Caco-2 (cell line): Measurements from ENCODE around the gene RAB40B. TPM values are rescaled to one million over a fixed set of nuclear protein-coding genes. Genes with fewer than 3 reads are reported as not detected.

Source experiments
- BruUV-seq: library from RNA; stranded (reverse); fragments of 400-500 nt; replicated peaks from 2 replicates; lab custom pipeline; 2021; lab: Mats Ljungman, UMichigan
- CTCF ChIA-PET: fragments of 300-600 bp; sonication (Branson Sonifier 250); formaldehyde crosslinking; loops from one replicate; lab custom pipeline; 2022; ENCODE audit warnings: antibody characterized with exemption; lab: Charles Lee
- POLR2A ChIA-PET: fragments of 300-600 bp; sonication (Branson Sonifier 250); formaldehyde crosslinking; loops from one replicate; lab custom pipeline; 2022; ENCODE audit warnings: antibody characterized with exemption; lab: Charles Lee
- DNase-seq, 2 experiments: peaks; one replicate each; pipeline versions ENCODE4 v3.0.0 to v3.0.0-alpha.2; 2020 to 2022
- H3K27me3 ChIP-seq: replicated peaks from 2 replicates; pipeline ENCODE4 v1.6.0; 2011; ENCODE audit warnings: low read length; ENCODE audit not compliant: control insufficient read depth, insufficient read depth
- H3K36me3 ChIP-seq: 2 replicates; pipeline ENCODE4 v1.5.1; 2011; ENCODE audit warnings: low read length; ENCODE audit not compliant: control insufficient read depth, insufficient read depth
- H3K4me1 ChIP-seq: fragments of 250-450 bp; sonication (Bioruptor Pico); 2 replicates; pipeline ENCODE4 v1.5.1; 2020; ENCODE audit warnings: mild to moderate bottlenecking
- H3K4me3 ChIP-seq: 2 replicates; pipeline ENCODE4 v1.5.1; 2011; ENCODE audit warnings: low read depth, mild to moderate bottlenecking, control low read depth, low read length
- H3K9me3 ChIP-seq: fragments of 250-450 bp; sonication (Bioruptor Pico); 2 replicates; pipeline ENCODE4 v1.5.1; 2020; ENCODE audit warnings: mild to moderate bottlenecking, moderate library complexity
- H3K27ac Mint-ChIP-seq: one replicate; pipeline ENCODE4 v1.8.0; 2022; ENCODE audit warnings: mixed read lengths; ENCODE audit not compliant: unreplicated experiment
- H3K27me3 Mint-ChIP-seq: one replicate; pipeline ENCODE4 v1.8.0; 2022; ENCODE audit warnings: mixed read lengths; ENCODE audit not compliant: insufficient read depth, unreplicated experiment
- H3K36me3 Mint-ChIP-seq: one replicate; pipeline ENCODE4 v1.8.0; 2022; ENCODE audit warnings: mild to moderate bottlenecking, mixed read lengths; ENCODE audit not compliant: insufficient read depth, unreplicated experiment
- H3K4me1 Mint-ChIP-seq: one replicate; pipeline ENCODE4 v1.8.0; 2022; ENCODE audit warnings: low read depth, mixed read lengths; ENCODE audit not compliant: unreplicated experiment
- H3K4me3 Mint-ChIP-seq: one replicate; pipeline ENCODE4 v1.8.0; 2022; ENCODE audit warnings: mild to moderate bottlenecking, moderate library complexity, mixed read lengths; ENCODE audit not compliant: unreplicated experiment
- H3K9me3 Mint-ChIP-seq: one replicate; pipeline ENCODE4 v1.8.0; 2022; ENCODE audit warnings: mixed read lengths; ENCODE audit not compliant: unreplicated experiment
- intact Hi-C: fragments of 100-400 bp; cut with micrococcal nuclease; formaldehyde crosslinking; loops from one replicate; pipeline ENCODE4 v1.10.0; 2022; ENCODE audit not compliant: unreplicated experiment
- total RNA-seq: library from RNA; stranded (reverse); gene quantifications from 2 replicates; pipeline ENCODE4 v1.2.3, GENCODE V29; 2022
- TF ChIP-seq, protein P1 (sequence below), 2 experiments: fragments of 200-600 bp in 1 of 2; IDR thresholded peaks; 1 replicate in 1 of 2; 2 replicates in 1 of 2; pipeline versions ENCODE4 v1.5.1 to v1.8.0; 2011 to 2022; ENCODE audit warnings: antibody characterized with exemption in 1 of 2, control low read depth in 1 of 2, inconsistent platforms in 1 of 2, low read depth in 1 of 2, low read length in 1 of 2, mild to moderate bottlenecking in 1 of 2, moderate library complexity in 1 of 2; ENCODE audit not compliant: insufficient read depth in 1 of 2, severe bottlenecking in 1 of 2, unreplicated experiment in 1 of 2

Gene RAB40B
- total RNA-seq, 1 experiment from 2014 or later = 8.8 TPM

DNA sequence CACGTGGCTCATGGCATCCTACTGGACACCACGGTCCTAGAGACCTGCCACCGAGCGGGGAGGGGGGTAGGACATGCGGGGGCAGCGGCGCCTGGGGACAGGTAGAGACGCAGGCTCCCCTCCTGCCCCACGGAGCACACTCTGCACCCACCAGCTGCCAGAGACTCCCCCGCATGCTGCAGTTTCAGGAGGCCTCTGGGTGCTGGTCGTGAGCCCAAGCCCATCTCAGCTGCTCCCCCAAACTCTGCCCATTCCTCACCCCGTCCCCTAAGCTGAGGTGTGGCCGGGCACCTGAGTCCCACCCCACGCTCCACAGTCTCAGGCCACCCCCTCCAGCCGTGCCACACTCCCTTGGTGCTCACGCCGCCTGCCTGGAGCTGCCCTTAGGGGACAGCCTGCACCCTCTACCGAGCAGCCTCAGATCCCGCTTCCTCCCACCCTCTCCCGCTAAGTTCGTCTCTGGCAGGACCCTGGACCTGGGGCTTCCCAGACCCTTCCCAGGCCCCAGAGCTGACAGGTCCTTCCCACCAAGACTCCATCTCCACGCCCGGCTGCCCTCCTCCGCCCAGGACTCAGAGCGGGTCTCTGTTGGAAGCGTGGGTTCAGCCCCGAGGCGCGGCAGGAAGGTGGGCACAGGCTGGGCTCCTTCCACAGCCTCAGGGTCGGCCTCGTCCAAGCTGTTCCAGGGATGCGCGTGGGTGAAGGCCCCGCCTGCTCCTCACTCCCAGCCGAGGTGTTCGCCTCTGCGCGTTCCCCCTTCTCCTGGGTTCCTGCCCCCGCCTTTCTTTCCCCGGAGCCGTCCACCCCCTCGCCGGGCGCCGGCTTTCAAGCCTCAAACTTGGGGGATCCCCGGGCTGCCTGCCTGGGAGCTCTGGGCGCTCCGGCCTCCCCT lies 1.3 kb downstream of the RAB40B start:
- Histone ChIP-seq H3K9me3 (peaks cover 8% of the 10 kb centered on the region), H3K4me1 (peaks cover 9% of the 10 kb centered on the region; the same call in 1 of the 2 replicates), H3K36me3 (no peaks in the 10 kb centered on the region), H3K4me3 (peak overlapping the region; percentile 77), H3K27me3 (no peaks in the 10 kb centered on the region)
- no peak for DNase-seq
- Mint-ChIP-seq H3K4me3 (peak overlapping the region; percentile 84), H3K27me3 (no peaks in the 10 kb centered on the region), H3K9me3 (peaks cover 12% of the 10 kb centered on the region), H3K4me1 (peaks cover 1% of the 10 kb centered on the region), H3K27ac (no peak overlapping the region), H3K36me3 (peaks cover 8% of the 10 kb centered on the region)
- no TSS peak for BruUV-seq
- ChIA-PET POLR2A (no interaction called here), CTCF (no interaction called here)
- TF ChIP-seq, protein P1, sequence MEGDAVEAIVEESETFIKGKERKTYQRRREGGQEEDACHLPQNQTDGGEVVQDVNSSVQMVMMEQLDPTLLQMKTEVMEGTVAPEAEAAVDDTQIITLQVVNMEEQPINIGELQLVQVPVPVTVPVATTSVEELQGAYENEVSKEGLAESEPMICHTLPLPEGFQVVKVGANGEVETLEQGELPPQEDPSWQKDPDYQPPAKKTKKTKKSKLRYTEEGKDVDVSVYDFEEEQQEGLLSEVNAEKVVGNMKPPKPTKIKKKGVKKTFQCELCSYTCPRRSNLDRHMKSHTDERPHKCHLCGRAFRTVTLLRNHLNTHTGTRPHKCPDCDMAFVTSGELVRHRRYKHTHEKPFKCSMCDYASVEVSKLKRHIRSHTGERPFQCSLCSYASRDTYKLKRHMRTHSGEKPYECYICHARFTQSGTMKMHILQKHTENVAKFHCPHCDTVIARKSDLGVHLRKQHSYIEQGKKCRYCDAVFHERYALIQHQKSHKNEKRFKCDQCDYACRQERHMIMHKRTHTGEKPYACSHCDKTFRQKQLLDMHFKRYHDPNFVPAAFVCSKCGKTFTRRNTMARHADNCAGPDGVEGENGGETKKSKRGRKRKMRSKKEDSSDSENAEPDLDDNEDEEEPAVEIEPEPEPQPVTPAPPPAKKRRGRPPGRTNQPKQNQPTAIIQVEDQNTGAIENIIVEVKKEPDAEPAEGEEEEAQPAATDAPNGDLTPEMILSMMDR (IDR thresholded peaks at IDR 0.05; ENCODE audit: insufficient read depth in 1 of 2, low read depth in 1 of 2, low read length in 1 of 2, severe bottlenecking in 1 of 2, unreplicated experiment in 1 of 2) = no peak
- intact Hi-C loops = no loop called here

DNA sequence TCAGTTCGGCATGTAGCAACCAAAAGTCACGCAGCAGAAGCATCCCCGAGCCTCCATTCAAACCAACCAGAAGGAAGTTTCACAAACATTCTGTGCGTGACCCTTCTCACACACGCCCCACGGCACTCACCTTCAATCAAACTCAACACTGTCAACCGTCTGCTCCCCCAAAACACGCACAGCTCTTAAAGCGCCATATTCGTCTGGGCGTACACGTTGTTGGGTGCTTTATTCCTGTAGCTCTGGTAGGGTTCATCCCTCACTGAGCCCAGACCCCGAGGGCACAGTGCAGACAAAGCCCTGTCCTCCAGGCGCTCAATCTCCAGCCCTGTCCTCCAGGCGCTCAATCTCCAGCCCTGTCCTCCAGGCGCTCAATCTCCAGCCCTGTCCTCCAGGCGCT lies 2.2 kb downstream of the RAB40B start:
- Histone ChIP-seq H3K4me1 (peaks cover 4% of the 10 kb centered on the region; the same call in 1 of the 2 replicates), H3K27me3 (no peaks in the 10 kb centered on the region), H3K36me3 (no peaks in the 10 kb centered on the region), H3K4me3 (no peak overlapping the region), H3K9me3 (peaks cover 8% of the 10 kb centered on the region)
- H3K4me3 Mint-ChIP-seq = no peak overlapping the region
- no peaks in the 10 kb centered on the region for H3K4me1 Mint-ChIP-seq
- no peak for DNase-seq
- intact Hi-C loops = no loop called here
- ChIA-PET POLR2A (no interaction called here), CTCF (interaction anchor here (0.6 kb wide), 1 partner anchor 67 kb away, joined by 3 read pairs; no protein-coding TSS in a partner anchor)
- no peaks in the 10 kb centered on the region for H3K27me3 Mint-ChIP-seq
- BruUV-seq = no TSS peak
- TF ChIP-seq, protein P1 (IDR thresholded peaks at IDR 0.05; ENCODE audit: insufficient read depth in 1 of 2, low read depth in 1 of 2, low read length in 1 of 2, severe bottlenecking in 1 of 2, unreplicated experiment in 1 of 2) = no peak
- no peak overlapping the region for H3K27ac Mint-ChIP-seq
- H3K36me3 Mint-ChIP-seq = peaks cover 8% of the 10 kb centered on the region
- peaks cover 12% of the 10 kb centered on the region for H3K9me3 Mint-ChIP-seq

DNA sequence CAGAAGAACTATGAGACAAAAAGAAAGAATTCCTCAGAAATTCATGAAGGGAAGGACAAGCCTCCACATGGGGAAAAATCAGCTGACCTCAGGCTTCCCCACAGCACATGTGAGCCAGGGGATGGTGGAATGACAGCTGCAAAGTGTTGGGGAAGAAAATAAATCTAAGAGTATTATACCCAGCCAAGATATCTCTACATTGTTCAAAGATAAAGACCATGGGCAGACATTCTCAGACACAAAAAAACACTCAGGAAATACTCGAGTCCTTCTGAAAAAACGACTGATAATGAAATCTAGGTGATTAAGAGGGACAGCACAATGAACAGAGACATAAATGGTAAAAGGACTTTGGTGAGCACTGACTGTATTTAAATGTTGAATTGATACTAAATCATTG lies 3.9 kb downstream of the RAB40B start:
- H3K9me3 Mint-ChIP-seq = peaks cover 12% of the 10 kb centered on the region
- no peaks in the 10 kb centered on the region for H3K27me3 Mint-ChIP-seq
- peaks cover 8% of the 10 kb centered on the region for H3K9me3 ChIP-seq
- H3K27me3 ChIP-seq = no peaks in the 10 kb centered on the region
- TF ChIP-seq, protein P1 (IDR thresholded peaks at IDR 0.05; ENCODE audit: insufficient read depth in 1 of 2, low read depth in 1 of 2, low read length in 1 of 2, severe bottlenecking in 1 of 2, unreplicated experiment in 1 of 2) = no peak
- peaks cover 4% of the 10 kb centered on the region; the same call in 1 of the 2 replicates for H3K4me1 ChIP-seq
- H3K4me3 ChIP-seq = no peak overlapping the region
- H3K36me3 ChIP-seq = no peaks in the 10 kb centered on the region
- no peak overlapping the region for H3K4me3 Mint-ChIP-seq
- intact Hi-C loops = no loop called here
- H3K36me3 Mint-ChIP-seq = peaks cover 8% of the 10 kb centered on the region
- ChIA-PET CTCF (no interaction called here), POLR2A (no interaction called here)
- DNase-seq = no peak
- H3K27ac Mint-ChIP-seq = no peak overlapping the region
- H3K4me1 Mint-ChIP-seq = no peaks in the 10 kb centered on the region
- no TSS peak for BruUV-seq
